IMR-90 (cell line): ENCODE results near the gene ITM2C.

ENCODE experiments used
- BHLHE40 ChIP-seq: fragments of 150-350 bp; IDR thresholded peaks from 2 replicates; pipeline ENCODE4 v1.6.1; 2016; ENCODE audit warnings: mild to moderate bottlenecking, low read depth, low read length
- CHD1 ChIP-seq: IDR thresholded peaks from 2 replicates; pipeline ENCODE4 v1.6.1; 2012; ENCODE audit warnings: low read depth, low read length, improper control_type of control experiment
- CTCF ChIP-seq: conservative IDR thresholded peaks from 2 replicates; pipeline ENCODE4 v1.5.1; 2012; ENCODE audit warnings: mild to moderate bottlenecking, low read depth, low read length, improper control_type of control experiment
- MAFK ChIP-seq: IDR thresholded peaks from 2 replicates; pipeline ENCODE4 v1.6.1; 2012; ENCODE audit warnings: low read depth, low read length, improper control_type of control experiment
- MAZ ChIP-seq: IDR thresholded peaks from 2 replicates; pipeline ENCODE4 v1.6.1; 2012; ENCODE audit warnings: low read depth, mild to moderate bottlenecking, low read length, improper control_type of control experiment, moderate library complexity, borderline replicate concordance
- NFE2L2 ChIP-seq: fragments of 150-350 bp; IDR thresholded peaks from 2 replicates; pipeline ENCODE4 v1.6.1; 2016; ENCODE audit warnings: low read depth, mild to moderate bottlenecking, low read length
- POLR2A ChIP-seq: IDR thresholded peaks from 2 replicates; pipeline ENCODE4 v1.6.1; 2012; ENCODE audit warnings: mild to moderate bottlenecking, low read depth, low read length
- RFX5 ChIP-seq: IDR thresholded peaks from 2 replicates; pipeline ENCODE4 v1.8.0; 2012; ENCODE audit warnings: low read depth, mild to moderate bottlenecking, low read length, moderate library complexity
- TF ChIP-seq, protein P1 (sequence below): fragments of 150-350 bp; IDR thresholded peaks from 2 replicates; pipeline ENCODE4 v1.6.1; 2017; ENCODE audit warnings: mild to moderate bottlenecking, antibody characterized with exemption, low read length, low read depth

DNA sequence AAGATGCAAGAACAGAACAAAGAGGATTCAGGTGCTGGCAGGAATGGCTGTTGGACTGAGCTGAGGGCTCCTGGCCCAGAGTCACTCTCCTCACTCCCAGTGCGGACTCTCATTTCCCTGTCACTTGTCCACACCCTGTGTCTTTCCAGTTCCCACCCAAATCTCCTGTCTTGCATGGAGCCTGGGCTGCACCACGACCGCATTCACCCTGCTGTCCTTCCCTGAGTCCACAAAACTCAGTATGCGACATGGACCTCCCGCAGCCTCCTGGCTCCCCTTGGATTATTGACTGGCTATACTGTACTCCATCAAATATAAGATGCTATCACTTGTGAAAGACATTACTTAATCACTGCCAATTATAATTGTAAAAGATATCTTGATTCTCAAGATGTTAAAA lies 2.5 kb upstream of the ITM2C start:
- TF ChIP-seq CTCF (no peak), MAZ (no peak), NFE2L2 (no peak), POLR2A (no peak), RFX5 (no peak), CHD1 (no peak), MAFK (no peak), BHLHE40 (no peak)
- TF ChIP-seq, protein P1, sequence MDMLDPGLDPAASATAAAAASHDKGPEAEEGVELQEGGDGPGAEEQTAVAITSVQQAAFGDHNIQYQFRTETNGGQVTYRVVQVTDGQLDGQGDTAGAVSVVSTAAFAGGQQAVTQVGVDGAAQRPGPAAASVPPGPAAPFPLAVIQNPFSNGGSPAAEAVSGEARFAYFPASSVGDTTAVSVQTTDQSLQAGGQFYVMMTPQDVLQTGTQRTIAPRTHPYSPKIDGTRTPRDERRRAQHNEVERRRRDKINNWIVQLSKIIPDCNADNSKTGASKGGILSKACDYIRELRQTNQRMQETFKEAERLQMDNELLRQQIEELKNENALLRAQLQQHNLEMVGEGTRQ: no peak
